GM23338 (cell line): ENCODE data around the gene RPP38.

Source experiments
- EZH2 ChIP-seq: fragments of 200-600 bp; sonication (generic); IDR thresholded peaks from one replicate; pipeline ENCODE4 v1.8.0; 2017; ENCODE audit warnings: antibody characterized with exemption, mild to moderate bottlenecking, low read depth; ENCODE audit not compliant: unreplicated experiment
- JUNB ChIP-seq: IDR thresholded peaks from one replicate; pipeline ENCODE4 v1.6.1; 2016; ENCODE audit warnings: antibody characterized with exemption; ENCODE audit not compliant: unreplicated experiment
- POLR2AphosphoS5 ChIP-seq: IDR thresholded peaks from 2 replicates; pipeline ENCODE4 v1.6.1; 2016; ENCODE audit warnings: antibody characterized with exemption, low read depth
- TF ChIP-seq, protein P1 (sequence below), 2 experiments: fragments of 200-600 bp in 1 of 2; sonication (generic) in 1 of 2; conservative IDR thresholded peaks; 2 replicates each; pipeline versions ENCODE4 v1.5.1 to v1.6.1; 2016 to 2017; ENCODE audit warnings: antibody characterized with exemption in 2 of 2, low read depth in 2 of 2, mild to moderate bottlenecking in 2 of 2, moderate library complexity in 1 of 2

- TF ChIP-seq, protein P1, sequence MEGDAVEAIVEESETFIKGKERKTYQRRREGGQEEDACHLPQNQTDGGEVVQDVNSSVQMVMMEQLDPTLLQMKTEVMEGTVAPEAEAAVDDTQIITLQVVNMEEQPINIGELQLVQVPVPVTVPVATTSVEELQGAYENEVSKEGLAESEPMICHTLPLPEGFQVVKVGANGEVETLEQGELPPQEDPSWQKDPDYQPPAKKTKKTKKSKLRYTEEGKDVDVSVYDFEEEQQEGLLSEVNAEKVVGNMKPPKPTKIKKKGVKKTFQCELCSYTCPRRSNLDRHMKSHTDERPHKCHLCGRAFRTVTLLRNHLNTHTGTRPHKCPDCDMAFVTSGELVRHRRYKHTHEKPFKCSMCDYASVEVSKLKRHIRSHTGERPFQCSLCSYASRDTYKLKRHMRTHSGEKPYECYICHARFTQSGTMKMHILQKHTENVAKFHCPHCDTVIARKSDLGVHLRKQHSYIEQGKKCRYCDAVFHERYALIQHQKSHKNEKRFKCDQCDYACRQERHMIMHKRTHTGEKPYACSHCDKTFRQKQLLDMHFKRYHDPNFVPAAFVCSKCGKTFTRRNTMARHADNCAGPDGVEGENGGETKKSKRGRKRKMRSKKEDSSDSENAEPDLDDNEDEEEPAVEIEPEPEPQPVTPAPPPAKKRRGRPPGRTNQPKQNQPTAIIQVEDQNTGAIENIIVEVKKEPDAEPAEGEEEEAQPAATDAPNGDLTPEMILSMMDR (conservative IDR thresholded peaks at IDR 0.05; ENCODE audit: low read depth in 2 of 2), result no peak
- TF ChIP-seq JUNB (no peak), POLR2AphosphoS5 (no peak), EZH2 (no peak)
These were observed 39.2 kb downstream of the RPP38 start for GRCh38 chr10:15136129-15137035.
